Astrocyte of the cerebellum (primary cell): Measurements from ENCODE around the gene SELENOI.
"Not testable (repeated sequence)": the region's sequence is repeated elsewhere in the genome, so short reads cannot be mapped to it uniquely, and the experiment has no call there.

Source experiments
- DNase-seq: peaks from one replicate; pipeline ENCODE4 v3.0.0-alpha.2; 2011; ENCODE audit warnings: low read depth
- H3K4me3 ChIP-seq: 2 replicates; pipeline ENCODE4 v1.5.1; 2011; ENCODE audit warnings: mild to moderate bottlenecking, low read depth, low read length, moderate library complexity
- CTCF ChIP-seq: IDR thresholded peaks from 2 replicates; pipeline ENCODE4 v1.5.1; 2012; ENCODE audit warnings: low read length, low read depth, moderate library complexity, mild to moderate bottlenecking; ENCODE audit errors: missing control alignments
- in situ Hi-C: cut with HindIII; loops from 2 replicates; pipeline ENCODE4 v1.10.0; 2017; ENCODE audit warnings: low sequenced_read_pairs

Gene SELENOI

GRCh38 chr2:26366957-26367356 lies 21.0 kb downstream of the SELENOI start:
- TF ChIP-seq CTCF = no peak
- DNase-seq = no peak
- in situ Hi-C loops = no loop called here

GRCh38 chr2:26369664-26370063 lies 23.7 kb downstream of the SELENOI start:
- DNase-seq, H3K4me3 ChIP-seq, in situ Hi-C loops: not testable (repeated sequence)

More at GRCh38 chr2:26366957-26367356, 21.0 kb downstream of the SELENOI start:
- H3K4me3 ChIP-seq = no peak overlapping the region

- H3K4me3 ChIP-seq, DNase-seq, in situ Hi-C loops: not testable (repeated sequence)
Observed at GRCh38 chr2:26370909-26371308, 25.0 kb downstream of the SELENOI start.

GRCh38 chr2:26376799-26377198 lies 30.9 kb downstream of the SELENOI start:
- no peak for DNase-seq
- in situ Hi-C loops = no loop called here
- no peak overlapping the region for H3K4me3 ChIP-seq
- TF ChIP-seq CTCF = no peak

- no peak for DNase-seq
- no peak overlapping the region for H3K4me3 ChIP-seq
- TF ChIP-seq CTCF = no peak
- in situ Hi-C loops = no loop called here
Observed at GRCh38 chr2:26380281-26380680, 34.3 kb downstream of the SELENOI start.

GRCh38 chr2:26382564-26382963 lies 36.6 kb downstream of the SELENOI start:
- TF ChIP-seq CTCF = no peak
- in situ Hi-C loops = no loop called here
- H3K4me3 ChIP-seq = no peak overlapping the region
- DNase-seq = no peak

- in situ Hi-C loops = no loop called here
- no peak overlapping the region for H3K4me3 ChIP-seq
- DNase-seq = no peak
- TF ChIP-seq CTCF = no peak
Observed at GRCh38 chr2:26384183-26384582, 38.2 kb downstream of the SELENOI start.

- TF ChIP-seq CTCF = no peak
- H3K4me3 ChIP-seq = no peak overlapping the region
- in situ Hi-C loops = no loop called here
- DNase-seq = no peak
Observed at GRCh38 chr2:26384597-26384996, 38.7 kb downstream of the SELENOI start.
